WTC11 (cell line): ENCODE measurements around the gene CCDC191. TPM values are rescaled to one million over a fixed set of nuclear protein-coding genes. Genes with fewer than 3 reads are reported as not detected.

ENCODE experiments used
- ATAC-seq: fragments of 200-7000 bp; cut with Tn5 transposase; 2 replicates; pipeline ENCODE4 v1.10.0; 2021; ENCODE audit warnings: mild to moderate bottlenecking, moderate library complexity
- CTCF ChIA-PET: fragments of 300-600 bp; sonication (Branson Sonifier 250); formaldehyde crosslinking; loops from one replicate; lab custom pipeline; 2021; ENCODE audit warnings: antibody characterized with exemption; lab: Charles Lee
- POLR2A ChIA-PET: fragments of 350-600 bp; sonication (Branson Sonifier 250); formaldehyde crosslinking; loops from one replicate; lab custom pipeline; 2021; ENCODE audit warnings: antibody characterized with exemption; lab: Charles Lee
- DNase-seq: peaks from one replicate; pipeline ENCODE4 v3.0.0; 2021; ENCODE audit warnings: low spot score
- H3K27ac Mint-ChIP-seq: 2 replicates; pipeline ENCODE4 v1.8.0; 2021; ENCODE audit warnings: mixed read lengths
- H3K27me3 Mint-ChIP-seq: 2 replicates; pipeline ENCODE4 v1.8.0; 2021; ENCODE audit warnings: low read depth, mild to moderate bottlenecking, moderate library complexity, mixed read lengths
- H3K36me3 Mint-ChIP-seq: 2 replicates; pipeline ENCODE4 v1.8.0; 2021; ENCODE audit warnings: mixed read lengths
- H3K4me1 Mint-ChIP-seq: 2 replicates; pipeline ENCODE4 v1.8.0; 2022; ENCODE audit warnings: mixed read lengths
- H3K4me3 Mint-ChIP-seq: 2 replicates; pipeline ENCODE4 v1.8.0; 2021; ENCODE audit warnings: mild to moderate bottlenecking, moderate library complexity, mixed read lengths
- H3K9me3 Mint-ChIP-seq: 2 replicates; pipeline ENCODE4 v1.8.0; 2021; ENCODE audit warnings: mixed read lengths
- CTCF ChIP-seq: fragments of 200-600 bp; IDR thresholded peaks from 2 replicates; pipeline ENCODE4 v1.8.0; 2022; ENCODE audit warnings: antibody characterized with exemption
- GRHL2 ChIP-seq: fragments of 250-450 bp; sonication (Bioruptor Pico); IDR thresholded peaks from 2 replicates; pipeline ENCODE4 v1.8.0; 2022; ENCODE audit warnings: mild to moderate bottlenecking, moderate library complexity; ENCODE audit not compliant: insufficient replicate concordance, severe bottlenecking
- JUN ChIP-seq: sonication (generic); formaldehyde crosslinking; IDR thresholded peaks from 2 replicates; pipeline ENCODE4 v1.8.0; 2023; ENCODE audit warnings: mild to moderate bottlenecking, missing genetic modification reagents
- MXD4 ChIP-seq: fragments of 250-450 bp; sonication (Bioruptor Pico); IDR thresholded peaks from 2 replicates; pipeline ENCODE4 v1.8.0; 2021; ENCODE audit warnings: mild to moderate bottlenecking, moderate library complexity, borderline replicate concordance
- NFE2L1 ChIP-seq: sonication (generic); formaldehyde crosslinking; IDR thresholded peaks from 2 replicates; pipeline ENCODE4 v1.8.1; 2023; ENCODE audit warnings: missing genetic modification reagents
- NR2C2 ChIP-seq: sonication (generic); formaldehyde crosslinking; IDR thresholded peaks from 2 replicates; pipeline ENCODE4 v1.8.0; 2022; ENCODE audit warnings: mild to moderate bottlenecking, missing genetic modification reagents
- SMAD3 ChIP-seq: sonication (generic); formaldehyde crosslinking; IDR thresholded peaks from 2 replicates; pipeline ENCODE4 v1.8.0; 2022; ENCODE audit warnings: missing genetic modification reagents, mild to moderate bottlenecking, borderline replicate concordance
- SMAD4 ChIP-seq: sonication (generic); formaldehyde crosslinking; IDR thresholded peaks from 2 replicates; pipeline ENCODE4 v1.8.0; 2022; ENCODE audit warnings: mild to moderate bottlenecking, missing genetic modification reagents
- SOX15 ChIP-seq: fragments of 250-450 bp; sonication (Bioruptor Pico); IDR thresholded peaks from 2 replicates; pipeline ENCODE4 v1.9.0; 2021; ENCODE audit warnings: mild to moderate bottlenecking
- TCF7 ChIP-seq: sonication (generic); formaldehyde crosslinking; IDR thresholded peaks from 2 replicates; pipeline ENCODE4 v1.8.0; 2022; ENCODE audit warnings: mild to moderate bottlenecking, low read depth, missing genetic modification reagents, moderate library complexity
- TEAD4 ChIP-seq: sonication (generic); formaldehyde crosslinking; IDR thresholded peaks from 2 replicates; pipeline ENCODE4 v1.8.0; 2022; ENCODE audit warnings: mild to moderate bottlenecking, missing genetic modification reagents
- TP53 ChIP-seq: sonication (generic); formaldehyde crosslinking; IDR thresholded peaks from 2 replicates; pipeline ENCODE4 v1.8.1; 2023; ENCODE audit warnings: mild to moderate bottlenecking, missing genetic modification reagents
- ZBTB43 ChIP-seq: sonication (generic); formaldehyde crosslinking; IDR thresholded peaks from 2 replicates; pipeline ENCODE4 v1.8.1; 2023; ENCODE audit warnings: mild to moderate bottlenecking, missing genetic modification reagents
- ZNF219 ChIP-seq: sonication (generic); formaldehyde crosslinking; IDR thresholded peaks from 2 replicates; pipeline ENCODE4 v1.8.0; 2023; ENCODE audit warnings: missing genetic modification reagents, mild to moderate bottlenecking, borderline replicate concordance
- ZNF532 ChIP-seq: fragments of 250-450 bp; sonication (Bioruptor Pico); IDR thresholded peaks from 2 replicates; pipeline ENCODE4 v1.9.0; 2021; ENCODE audit warnings: mild to moderate bottlenecking, borderline replicate concordance
- total RNA-seq: library from RNA; stranded (reverse); gene quantifications from 3 replicates; pipeline ENCODE4 v1.2.3, GENCODE V29; 2021

The CCDC191 gene
- total RNA-seq, 1 experiment from 2014 or later, result 1.6 TPM

- TF ChIP-seq ZNF532 (CRISPR knock-in tag), result no peak
- no peak for TF ChIP-seq ZBTB43 (CRISPR knock-in tag)
- TF ChIP-seq MXD4, result no peak
Observed at GRCh38 chr3:114019486-114019885, 36.8 kb downstream of the CCDC191 start (continued).

- POLR2A ChIA-PET, result no interaction called here
- Mint-ChIP-seq H3K9me3 (no peaks in the 10 kb centered on the region), H3K36me3 (no peaks in the 10 kb centered on the region), H3K4me3 (no peak overlapping the region), H3K27me3 (no peaks in the 10 kb centered on the region), H3K4me1 (peaks cover 6% of the 10 kb centered on the region), H3K27ac (no peak overlapping the region)
- CTCF ChIA-PET, result no interaction called here
- DNase-seq (no peak), ATAC-seq (no peak)
- TF ChIP-seq ZNF219 (CRISPR knock-in tag) (no peak), SMAD3 (CRISPR knock-in tag) (no peak), NR2C2 (no peak), TEAD4 (no peak), JUN (CRISPR knock-in tag) (no peak), TCF7 (CRISPR knock-in tag) (no peak), SMAD4 (no peak), GRHL2 (CRISPR knock-in tag) (no peak), TP53 (CRISPR knock-in tag) (no peak), SOX15 (CRISPR knock-in tag) (no peak)
Observed at GRCh38 chr3:114014211-114014610, 42.1 kb downstream of the CCDC191 start.

- CTCF ChIA-PET, result no interaction called here
- Mint-ChIP-seq H3K36me3 (no peaks in the 10 kb centered on the region), H3K4me1 (no peaks in the 10 kb centered on the region), H3K9me3 (no peaks in the 10 kb centered on the region), H3K4me3 (no peak overlapping the region)
- ATAC-seq, result no peak
- no peak for TF ChIP-seq NFE2L1 (CRISPR knock-in tag)
- no peak for TF ChIP-seq CTCF
- TF ChIP-seq, all 79 proteins: peak for 0
- POLR2A ChIA-PET, result interaction anchor here (0.5 kb wide), 1 partner anchor 1616 kb away, joined by 4 read pairs; no protein-coding TSS in a partner anchor
- DNase-seq, result no peak
- Mint-ChIP-seq H3K27ac (no peak overlapping the region), H3K27me3 (no peaks in the 10 kb centered on the region)
Observed at GRCh38 chr3:114011059-114011797, 45.1 kb downstream of the CCDC191 start.
